GM12873 (cell line): ENCODE data around the gene SLC16A6.

ENCODE experiments used
- TF ChIP-seq, protein P1 (sequence below): IDR thresholded peaks from 2 replicates; pipeline ENCODE4 v1.5.1; 2012; ENCODE audit warnings: low read depth, mild to moderate bottlenecking, moderate library complexity, low read length, control low read depth; ENCODE audit not compliant: insufficient read depth; ENCODE audit errors: missing control alignments

The SLC16A6 gene

DNA sequence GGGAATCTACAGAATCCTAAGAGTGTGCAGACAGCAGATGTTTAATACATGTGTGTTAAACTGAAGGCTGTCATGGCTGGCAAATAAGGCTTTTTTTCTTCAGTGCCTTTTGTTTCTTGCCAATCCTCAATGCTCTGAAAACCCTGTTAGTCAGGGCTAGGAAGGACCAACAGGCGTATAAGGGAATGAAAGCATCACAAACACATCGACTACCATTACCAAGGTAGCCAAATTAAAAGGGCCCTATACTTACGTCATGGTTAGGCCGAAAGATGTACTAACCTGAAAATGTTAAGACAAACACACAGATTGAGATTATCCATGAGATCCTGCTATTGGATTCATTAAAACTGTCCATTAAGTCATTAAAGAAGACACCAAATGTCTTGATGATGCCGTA is 13.1 kb downstream of the SLC16A6 start:
- TF ChIP-seq, protein P1, sequence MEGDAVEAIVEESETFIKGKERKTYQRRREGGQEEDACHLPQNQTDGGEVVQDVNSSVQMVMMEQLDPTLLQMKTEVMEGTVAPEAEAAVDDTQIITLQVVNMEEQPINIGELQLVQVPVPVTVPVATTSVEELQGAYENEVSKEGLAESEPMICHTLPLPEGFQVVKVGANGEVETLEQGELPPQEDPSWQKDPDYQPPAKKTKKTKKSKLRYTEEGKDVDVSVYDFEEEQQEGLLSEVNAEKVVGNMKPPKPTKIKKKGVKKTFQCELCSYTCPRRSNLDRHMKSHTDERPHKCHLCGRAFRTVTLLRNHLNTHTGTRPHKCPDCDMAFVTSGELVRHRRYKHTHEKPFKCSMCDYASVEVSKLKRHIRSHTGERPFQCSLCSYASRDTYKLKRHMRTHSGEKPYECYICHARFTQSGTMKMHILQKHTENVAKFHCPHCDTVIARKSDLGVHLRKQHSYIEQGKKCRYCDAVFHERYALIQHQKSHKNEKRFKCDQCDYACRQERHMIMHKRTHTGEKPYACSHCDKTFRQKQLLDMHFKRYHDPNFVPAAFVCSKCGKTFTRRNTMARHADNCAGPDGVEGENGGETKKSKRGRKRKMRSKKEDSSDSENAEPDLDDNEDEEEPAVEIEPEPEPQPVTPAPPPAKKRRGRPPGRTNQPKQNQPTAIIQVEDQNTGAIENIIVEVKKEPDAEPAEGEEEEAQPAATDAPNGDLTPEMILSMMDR, result no peak

DNA sequence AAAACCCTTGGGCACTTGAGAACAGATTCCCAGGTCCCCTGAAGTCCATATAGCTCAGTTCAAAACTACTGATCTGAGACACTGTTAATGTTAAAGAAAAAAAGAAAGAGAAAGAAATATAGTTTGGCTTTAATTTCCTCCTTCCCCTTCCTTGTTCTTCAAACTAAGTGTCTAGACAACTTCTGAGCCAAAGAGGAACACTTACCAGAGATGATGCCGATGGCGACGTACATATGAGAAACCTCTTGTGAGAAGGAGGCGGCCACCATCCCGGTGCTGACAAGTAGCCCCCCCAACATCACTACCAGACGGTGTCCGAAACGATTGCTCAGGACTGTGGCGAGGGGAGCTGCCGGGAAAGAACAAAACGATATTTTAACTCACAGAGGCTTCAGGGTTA is 17.2 kb downstream of the SLC16A6 start:
- TF ChIP-seq, protein P1, result no peak

DNA sequence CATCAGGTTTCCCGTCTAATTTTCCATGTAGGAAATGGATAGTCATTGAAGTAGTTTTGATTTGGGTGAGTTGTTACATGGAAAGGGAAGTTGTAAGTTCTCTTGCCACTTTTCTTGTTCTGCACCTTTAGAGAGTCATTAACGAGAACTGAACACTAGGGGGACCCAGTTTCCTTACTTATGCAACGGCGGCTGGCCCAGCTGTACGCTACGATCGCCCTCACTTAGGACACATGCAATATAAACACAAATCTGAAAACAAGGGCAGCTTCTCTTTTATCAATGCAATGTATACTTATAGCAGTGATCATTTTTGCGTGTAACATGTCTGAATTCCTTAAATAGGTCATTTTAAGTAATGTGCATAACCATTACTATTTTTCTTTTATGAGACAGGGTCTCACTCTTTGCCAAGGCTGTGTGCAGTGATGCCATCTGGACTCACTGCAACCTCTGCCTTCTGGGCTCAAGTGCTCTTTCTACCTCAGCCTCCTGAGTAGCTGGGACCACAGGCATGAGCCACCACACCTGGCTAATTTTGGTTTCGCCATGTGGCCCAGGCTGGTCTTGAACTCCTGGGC is 27.7 kb downstream of the SLC16A6 start:
- TF ChIP-seq, protein P1, result peak; percentile 60

DNA sequence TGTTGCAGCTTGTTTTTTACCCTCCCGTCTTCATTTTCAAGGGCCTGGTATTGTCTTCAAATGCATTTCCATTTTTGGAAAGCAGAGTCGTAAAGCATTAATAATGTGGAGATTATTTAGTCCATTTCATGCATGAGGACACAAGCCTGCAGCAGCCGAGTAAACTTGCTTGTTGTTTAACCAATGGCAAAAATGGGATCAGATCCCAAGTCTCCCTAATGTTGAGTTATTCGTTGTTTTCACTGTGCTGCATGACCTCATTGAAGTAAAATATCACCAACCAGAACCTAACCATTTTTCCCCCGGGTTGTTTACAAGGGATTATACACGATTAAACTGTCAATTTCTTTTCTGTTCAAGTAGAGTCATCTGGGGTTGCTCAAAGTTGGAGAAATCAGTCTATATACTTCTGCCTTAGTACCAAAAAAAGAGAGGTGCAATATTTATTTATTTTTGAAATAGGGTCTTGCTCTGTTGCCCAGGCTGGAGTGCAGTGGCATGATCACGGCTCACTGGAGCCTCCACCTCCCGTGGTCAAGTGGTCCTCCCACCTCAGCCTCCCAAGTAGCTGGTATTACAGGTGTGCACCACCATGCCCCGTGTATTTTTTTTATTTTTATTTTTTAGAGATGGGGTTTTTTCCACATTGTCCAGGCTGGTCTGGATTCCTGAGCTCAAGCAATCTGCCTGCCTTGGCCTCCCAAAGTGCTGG is 30.7 kb downstream of the SLC16A6 start:
- TF ChIP-seq, protein P1, result no peak

DNA sequence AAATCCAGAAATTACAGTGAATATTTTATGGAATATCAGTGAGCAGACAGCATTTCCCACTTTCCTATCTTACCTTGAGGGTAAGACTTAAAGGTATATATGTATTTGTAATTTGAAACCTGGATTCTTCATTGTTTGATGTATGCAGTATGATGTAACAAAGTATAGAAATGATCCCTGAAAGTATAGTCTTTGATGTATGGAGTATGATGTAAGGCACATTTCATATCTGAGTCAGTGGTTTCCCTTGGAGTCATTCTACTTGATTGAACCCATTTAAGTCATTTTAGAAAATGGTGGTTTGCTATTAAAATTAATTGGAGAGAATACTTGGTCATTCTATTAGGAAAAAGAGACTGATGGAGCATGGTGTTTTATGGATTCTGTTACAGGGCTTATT is 33.0 kb downstream of the SLC16A6 start:
- TF ChIP-seq, protein P1, result no peak

DNA sequence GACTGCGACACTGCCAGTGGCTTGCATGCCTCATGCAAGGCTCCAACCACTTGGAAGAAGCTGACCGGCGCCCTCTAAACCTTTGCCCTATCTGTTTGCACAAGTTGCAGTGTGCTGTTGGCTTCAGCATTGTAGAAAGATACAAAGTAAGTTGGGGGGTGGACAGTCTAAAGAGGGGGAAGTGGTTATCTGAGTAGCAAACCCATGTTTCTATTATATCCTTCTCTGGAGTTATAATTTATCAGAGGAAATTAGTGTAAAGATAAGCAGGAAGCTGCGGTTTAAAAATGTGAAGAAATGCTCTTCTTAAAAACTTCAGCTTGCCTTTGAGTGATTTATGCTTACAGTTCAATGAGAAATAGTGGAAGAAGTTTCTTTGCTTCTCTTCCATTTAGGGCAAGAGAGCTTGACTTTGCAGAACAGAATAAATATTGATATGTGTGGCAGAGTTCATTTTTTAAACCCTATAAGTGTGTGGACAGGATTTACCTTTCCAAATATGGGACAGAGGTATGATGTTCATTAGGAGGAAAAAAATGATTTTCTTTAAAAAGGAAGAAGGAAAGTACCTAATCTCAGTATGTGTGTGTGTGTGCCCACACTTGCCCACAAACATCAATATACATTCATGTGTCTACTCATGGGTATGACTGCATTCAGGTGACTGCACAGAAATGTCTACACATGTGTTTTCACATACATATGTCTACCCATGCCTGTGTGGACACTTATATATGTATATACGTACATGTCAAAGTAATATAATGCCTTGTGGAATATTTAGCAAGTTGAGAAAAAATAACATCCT is 35.0 kb downstream of the SLC16A6 start:
- TF ChIP-seq, protein P1, result no peak

DNA sequence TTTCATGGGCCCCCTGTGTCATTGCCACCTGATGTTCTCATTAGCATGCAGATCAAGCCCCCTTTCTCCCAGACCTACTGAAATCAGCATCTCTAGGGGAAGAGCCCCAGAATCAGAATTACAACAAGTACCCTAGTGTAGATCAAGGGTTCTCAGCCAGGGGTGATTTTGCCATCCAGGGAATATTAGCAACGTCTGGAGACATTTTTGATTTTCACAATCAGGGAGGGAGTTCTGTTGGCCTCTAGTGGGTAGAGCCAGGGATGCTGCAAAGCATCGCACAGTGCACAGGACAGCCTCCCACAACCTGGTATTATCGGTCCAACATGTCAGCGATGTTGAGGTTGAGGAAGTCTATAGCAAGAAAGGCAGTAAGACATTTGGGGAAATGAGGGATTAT is 35.8 kb downstream of the SLC16A6 start:
- TF ChIP-seq, protein P1, result no peak
